KMS-11 (cell line): ENCODE results near the gene TENM3.

Experiments
- H2AFZ ChIP-seq: fragments of 200-600 bp; sonication (generic); 2 replicates; pipeline ENCODE4 v1.6.1; 2016; ENCODE audit warnings: antibody characterized with exemption, mixed run types, low read depth
- H3K27ac ChIP-seq: fragments of 200-600 bp; sonication (generic); 2 replicates; pipeline ENCODE4 v1.6.1; 2016; ENCODE audit warnings: mild to moderate bottlenecking, mixed run types
- H3K27me3 ChIP-seq: fragments of 200-600 bp; sonication (generic); 2 replicates; pipeline ENCODE4 v1.6.1; 2017; ENCODE audit warnings: mild to moderate bottlenecking, low read depth, mixed run types, moderate library complexity; ENCODE audit not compliant: insufficient read depth
- H3K36me3 ChIP-seq: fragments of 200-600 bp; sonication (generic); 2 replicates; pipeline ENCODE4 v1.6.1; 2017; ENCODE audit warnings: mild to moderate bottlenecking, mixed run types; ENCODE audit not compliant: insufficient read depth
- H3K4me1 ChIP-seq: fragments of 200-600 bp; sonication (generic); 2 replicates; pipeline ENCODE4 v1.6.1; 2016; ENCODE audit warnings: mild to moderate bottlenecking, low read depth, mixed run types; ENCODE audit not compliant: poor library complexity, severe bottlenecking
- H3K4me2 ChIP-seq: fragments of 200-600 bp; sonication (generic); 2 replicates; pipeline ENCODE4 v1.7.0; 2016; ENCODE audit warnings: mild to moderate bottlenecking, mixed run types
- H3K4me3 ChIP-seq: fragments of 200-600 bp; sonication (generic); IDR thresholded peaks from 2 replicates; pipeline ENCODE4 v1.6.1; 2017; ENCODE audit warnings: low read depth, low read length, mixed read lengths; ENCODE audit not compliant: insufficient read depth
- H3K79me2 ChIP-seq: fragments of 200-600 bp; sonication (generic); 2 replicates; pipeline ENCODE4 v1.6.1; 2016; ENCODE audit warnings: low read depth, mixed run types; ENCODE audit not compliant: insufficient read depth
- H3K9ac ChIP-seq: fragments of 200-600 bp; sonication (generic); 2 replicates; pipeline ENCODE4 v1.6.1; 2016; ENCODE audit warnings: mild to moderate bottlenecking, mixed run types
- H4K20me1 ChIP-seq: fragments of 200-600 bp; sonication (generic); 2 replicates; pipeline ENCODE4 v1.6.1; 2016; ENCODE audit warnings: mild to moderate bottlenecking, mixed run types; ENCODE audit not compliant: insufficient read depth
- TF ChIP-seq, protein P1 (sequence below): fragments of 200-600 bp; sonication (generic); conservative IDR thresholded peaks from 2 replicates; pipeline ENCODE4 v1.6.1; 2017; ENCODE audit warnings: low read depth, mild to moderate bottlenecking, antibody characterized with exemption, low read length, moderate library complexity, mixed read lengths

The TENM3 gene

GRCh38 chr4:182805750-182806149 lies 562.5 kb downstream of the TENM3 start:
- peaks cover 34% of the 10 kb centered on the region for H3K4me1 ChIP-seq
- no peak overlapping the region; the same call in 1 of the 2 replicates for H3K4me2 ChIP-seq
- TF ChIP-seq, protein P1, sequence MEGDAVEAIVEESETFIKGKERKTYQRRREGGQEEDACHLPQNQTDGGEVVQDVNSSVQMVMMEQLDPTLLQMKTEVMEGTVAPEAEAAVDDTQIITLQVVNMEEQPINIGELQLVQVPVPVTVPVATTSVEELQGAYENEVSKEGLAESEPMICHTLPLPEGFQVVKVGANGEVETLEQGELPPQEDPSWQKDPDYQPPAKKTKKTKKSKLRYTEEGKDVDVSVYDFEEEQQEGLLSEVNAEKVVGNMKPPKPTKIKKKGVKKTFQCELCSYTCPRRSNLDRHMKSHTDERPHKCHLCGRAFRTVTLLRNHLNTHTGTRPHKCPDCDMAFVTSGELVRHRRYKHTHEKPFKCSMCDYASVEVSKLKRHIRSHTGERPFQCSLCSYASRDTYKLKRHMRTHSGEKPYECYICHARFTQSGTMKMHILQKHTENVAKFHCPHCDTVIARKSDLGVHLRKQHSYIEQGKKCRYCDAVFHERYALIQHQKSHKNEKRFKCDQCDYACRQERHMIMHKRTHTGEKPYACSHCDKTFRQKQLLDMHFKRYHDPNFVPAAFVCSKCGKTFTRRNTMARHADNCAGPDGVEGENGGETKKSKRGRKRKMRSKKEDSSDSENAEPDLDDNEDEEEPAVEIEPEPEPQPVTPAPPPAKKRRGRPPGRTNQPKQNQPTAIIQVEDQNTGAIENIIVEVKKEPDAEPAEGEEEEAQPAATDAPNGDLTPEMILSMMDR: no peak
- no peak overlapping the region for H3K4me3 ChIP-seq
- no peaks in the 10 kb centered on the region for H3K36me3 ChIP-seq
- no peak overlapping the region for H2AFZ ChIP-seq
- no peaks in the 10 kb centered on the region for H3K27me3 ChIP-seq
- H3K27ac ChIP-seq: no peak overlapping the region
- H3K9ac ChIP-seq: no peak overlapping the region
- no peaks in the 10 kb centered on the region for H4K20me1 ChIP-seq
- no peaks in the 10 kb centered on the region for H3K79me2 ChIP-seq

DNA sequence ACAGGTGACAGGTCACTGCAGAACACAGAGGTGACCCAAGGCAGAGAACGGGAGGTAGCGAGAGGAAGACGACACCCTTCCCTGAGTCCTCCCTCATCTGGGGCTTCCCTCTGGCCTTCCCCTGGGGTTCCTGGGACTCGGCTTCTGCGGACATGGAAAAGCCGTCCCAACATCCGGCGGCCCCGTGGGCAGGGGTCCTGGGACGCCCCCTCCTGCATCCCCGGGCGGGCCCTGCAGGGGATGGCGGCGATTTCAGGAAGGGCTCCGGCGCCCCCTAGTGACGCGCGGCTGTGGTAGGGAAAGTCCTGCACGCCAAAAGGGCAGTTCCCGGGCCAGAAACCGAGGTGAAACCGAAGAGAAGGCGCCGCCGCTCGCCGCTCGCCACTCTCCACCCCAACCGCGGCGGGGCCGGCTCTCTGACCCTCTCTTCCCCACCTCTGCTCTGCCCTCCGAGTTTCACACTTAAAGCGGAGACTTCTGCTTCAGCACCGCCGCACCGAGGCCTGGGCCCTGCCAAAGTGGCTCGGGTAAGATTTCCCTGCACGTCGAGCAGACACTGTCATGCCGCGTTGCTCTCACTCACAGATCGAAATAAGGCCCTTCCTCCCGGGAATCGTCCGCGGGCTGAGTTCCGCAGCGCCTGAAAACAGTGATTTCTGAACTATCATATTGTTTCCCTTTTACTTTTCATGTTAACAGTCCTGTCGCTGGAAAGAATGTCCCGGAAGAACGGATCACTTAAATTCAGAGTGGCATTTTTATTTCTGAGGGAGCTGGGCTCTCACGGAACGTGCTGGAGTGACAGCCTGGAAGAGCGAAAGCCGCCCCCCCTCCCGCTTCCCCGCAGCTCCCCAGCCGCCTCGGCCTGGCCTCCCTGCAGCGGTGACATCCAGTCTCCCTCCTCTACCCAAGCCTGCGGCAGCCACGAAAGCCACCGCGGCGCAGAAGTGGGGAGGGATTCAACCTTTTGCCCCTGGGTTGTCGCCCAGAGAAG lies 563.4 kb downstream of the TENM3 start:
- Histone ChIP-seq H3K79me2 (no peaks in the 10 kb centered on the region), H3K4me3 (no peak overlapping the region), H3K36me3 (no peaks in the 10 kb centered on the region), H3K4me2 (peak overlapping the region; percentile 41), H3K9ac (peak overlapping the region; percentile 36; the same call in 1 of the 2 replicates), H3K27ac (no peak overlapping the region; the same call in 1 of the 2 replicates), H2AFZ (peak overlapping the region; percentile 69), H3K27me3 (no peaks in the 10 kb centered on the region), H4K20me1 (no peaks in the 10 kb centered on the region), H3K4me1 (peaks cover 34% of the 10 kb centered on the region)
- TF ChIP-seq, protein P1: peak; percentile 93

DNA sequence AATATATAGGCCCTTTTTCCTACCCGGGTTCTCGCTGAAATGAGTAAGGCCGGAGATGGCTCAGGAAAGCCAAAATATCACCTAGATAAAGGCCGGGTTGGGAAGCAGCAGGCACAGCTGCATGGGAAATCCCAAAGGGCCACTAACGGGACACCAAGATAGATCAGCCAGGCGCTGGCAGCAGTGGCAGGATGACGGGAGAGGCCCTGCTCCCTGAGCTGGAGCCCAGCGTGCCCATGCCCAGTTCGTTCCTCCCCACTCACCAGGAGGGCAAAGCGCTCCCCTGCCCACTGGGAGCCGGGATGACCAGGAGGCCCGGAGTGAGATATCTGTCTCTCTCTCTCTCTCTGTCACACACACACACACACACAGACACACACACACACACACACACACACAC lies 564.1 kb downstream of the TENM3 start:
- Histone ChIP-seq H3K27ac (no peak overlapping the region), H3K4me1 (peaks cover 34% of the 10 kb centered on the region), H3K79me2 (no peaks in the 10 kb centered on the region), H3K9ac (no peak overlapping the region), H3K4me3 (no peak overlapping the region), H4K20me1 (no peaks in the 10 kb centered on the region), H3K27me3 (no peaks in the 10 kb centered on the region), H3K4me2 (no peak overlapping the region), H2AFZ (no peak overlapping the region), H3K36me3 (no peaks in the 10 kb centered on the region)
- TF ChIP-seq, protein P1: no peak

DNA sequence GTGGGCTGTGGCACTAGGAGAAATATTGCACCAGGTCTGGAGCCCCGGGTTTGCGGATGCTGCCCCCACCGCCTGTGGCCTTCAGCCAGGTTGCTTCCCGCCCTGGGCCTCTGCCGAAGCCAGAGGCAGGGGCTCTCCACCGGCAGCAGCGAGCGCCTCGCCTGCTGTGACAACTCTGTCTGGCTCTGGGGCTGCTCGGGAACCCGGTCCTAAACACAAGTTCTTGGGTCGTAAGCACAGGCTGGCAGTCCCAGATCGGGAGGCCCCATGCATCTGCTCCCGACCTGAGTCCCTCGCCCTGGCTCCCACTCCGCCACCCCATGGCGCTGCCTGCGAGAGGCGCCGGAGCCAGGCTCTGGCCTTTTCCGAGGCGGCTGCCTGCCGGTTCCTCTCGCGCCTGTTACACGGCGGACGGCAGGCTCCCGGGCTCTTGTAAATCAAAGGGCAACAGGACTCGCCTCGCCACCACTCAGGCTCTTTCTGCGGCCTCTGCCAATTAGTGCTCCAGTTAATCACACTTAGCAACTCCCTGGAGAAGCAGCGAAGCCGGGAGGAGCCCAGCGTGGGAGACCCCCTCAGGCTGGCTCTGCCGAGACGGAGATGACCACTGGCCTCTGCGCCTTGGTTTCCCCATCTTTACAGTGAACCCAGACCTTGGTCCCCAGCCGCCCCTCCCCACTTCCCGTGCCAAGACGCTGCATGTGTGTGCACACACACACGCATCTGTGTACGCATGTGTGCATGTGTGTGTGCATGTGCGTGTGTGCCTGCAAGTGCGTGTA lies 564.8 kb downstream of the TENM3 start:
- Histone ChIP-seq H3K36me3 (no peaks in the 10 kb centered on the region), H2AFZ (no peak overlapping the region), H3K79me2 (no peaks in the 10 kb centered on the region), H3K4me2 (no peak overlapping the region), H4K20me1 (no peaks in the 10 kb centered on the region), H3K27ac (no peak overlapping the region), H3K27me3 (no peaks in the 10 kb centered on the region), H3K4me3 (no peak overlapping the region), H3K9ac (no peak overlapping the region), H3K4me1 (peaks cover 31% of the 10 kb centered on the region)
- TF ChIP-seq, protein P1: no peak
